HepG2 (cell line): ENCODE data around the gene TRAPPC4. TPM values are rescaled to one million over a fixed set of nuclear protein-coding genes. Genes with fewer than 3 reads are reported as not detected.
A peak's percentile ranks its signal among the peaks of the same experiment; 100 is the strongest.

Experiments
- DPF2 ChIP-seq: sonication (generic); formaldehyde crosslinking; IDR thresholded peaks from 2 replicates; pipeline ENCODE4 v1.4.0; 2020; ENCODE audit warnings: mild to moderate bottlenecking, low read depth, missing genetic modification reagents, borderline replicate concordance
- ELF3 ChIP-seq: IDR thresholded peaks from 2 replicates; pipeline ENCODE4 v1.6.1; 2016; ENCODE audit warnings: missing genetic modification reagents, missing compliant biosample characterization
- GATAD1 ChIP-seq: IDR thresholded peaks from 2 replicates; pipeline ENCODE4 v1.6.1; 2016; ENCODE audit warnings: missing genetic modification reagents, missing compliant biosample characterization
- GATAD2A ChIP-seq: IDR thresholded peaks from 2 replicates; pipeline ENCODE4 v1.6.1; 2016
- KDM2A ChIP-seq: sonication (generic); formaldehyde crosslinking; IDR thresholded peaks from 2 replicates; pipeline ENCODE4 v1.4.0; 2020; ENCODE audit warnings: low read depth, missing genetic modification reagents, borderline replicate concordance
- MYC ChIP-seq: sonication (generic); formaldehyde crosslinking; IDR thresholded peaks from 2 replicates; pipeline ENCODE4 v1.9.0; 2021; ENCODE audit warnings: missing genetic modification reagents, borderline replicate concordance
- MYNN ChIP-seq: sonication (generic); formaldehyde crosslinking; IDR thresholded peaks from 2 replicates; pipeline ENCODE4 v1.4.0; 2020; ENCODE audit warnings: mild to moderate bottlenecking, low read depth, missing genetic modification reagents
- SSRP1 ChIP-seq: IDR thresholded peaks from 2 replicates; pipeline ENCODE4 v1.6.1; 2016; ENCODE audit warnings: control low read depth
- ZBTB38 ChIP-seq: sonication (generic); formaldehyde crosslinking; IDR thresholded peaks from 2 replicates; pipeline ENCODE4 v1.5.1; 2020; ENCODE audit warnings: mild to moderate bottlenecking, missing genetic modification reagents
- ZBTB8A ChIP-seq: sonication (generic); formaldehyde crosslinking; IDR thresholded peaks from 2 replicates; pipeline ENCODE4 v1.4.0; 2020; ENCODE audit warnings: mild to moderate bottlenecking, low read depth, missing genetic modification reagents, borderline replicate concordance
- ZFY ChIP-seq: sonication (generic); formaldehyde crosslinking; IDR thresholded peaks from 2 replicates; pipeline ENCODE4 v1.4.0; 2020; ENCODE audit warnings: missing genetic modification reagents
- ZNF614 ChIP-seq: IDR thresholded peaks from 2 replicates; pipeline ENCODE4 v1.6.1; 2018; ENCODE audit warnings: missing biosample characterization, missing genetic modification reagents, inconsistent platforms, borderline replicate concordance
- ZSCAN20 ChIP-seq: sonication (generic); formaldehyde crosslinking; IDR thresholded peaks from 2 replicates; pipeline ENCODE4 v1.4.0; 2020; ENCODE audit warnings: missing genetic modification reagents, mild to moderate bottlenecking, borderline replicate concordance
- polyA plus RNA-seq, 8 experiments: library from polyadenylated mRNA; depleted of rRNA in 3 of 8; stranded (reverse) in 7 of 8; unstranded in 1 of 8; fragments of >200 nt; fragmentation: Illumina TruSeq in 4 of 8; extraction: Trizol in 4 of 8; gene quantifications; 2 replicates each; pipeline versions ENCODE4 v1.2.1 to v1.2.3, GENCODE V29; 2011 to 2016; ENCODE audit warnings: low read depth in 4 of 8, missing spikeins in 1 of 8, mixed read lengths in 1 of 8; ENCODE audit not compliant: insufficient read depth in 1 of 8
- total RNA-seq, 5 experiments: library from RNA; depleted of rRNA; stranded (reverse); fragments of >200 nt; fragmentation: Illumina TruSeq; extraction: Trizol; gene quantifications; 2 replicates each; pipeline ENCODE4 v1.2.3, GENCODE V29; 2016; ENCODE audit warnings: low read depth in 1 of 5
- TF ChIP-seq, protein P1 (sequence below): sonication (generic); formaldehyde crosslinking; IDR thresholded peaks from 2 replicates; pipeline ENCODE4 v1.5.1; 2020; ENCODE audit warnings: missing genetic modification reagents, mild to moderate bottlenecking, borderline replicate concordance
- TF ChIP-seq, protein P2 (sequence below): fragments of 450-650 bp; IDR thresholded peaks from 2 replicates; pipeline ENCODE4 v1.6.1; 2017
- TF ChIP-seq, protein P3 (sequence below): IDR thresholded peaks from 2 replicates; pipeline ENCODE4 v1.6.1; 2016; ENCODE audit warnings: low read depth
- TF ChIP-seq, protein P4 (sequence below): sonication (generic); formaldehyde crosslinking; IDR thresholded peaks from 2 replicates; pipeline ENCODE4 v1.5.0; 2020; ENCODE audit warnings: mild to moderate bottlenecking, low read depth, missing genetic modification reagents, borderline replicate concordance
- TF ChIP-seq, protein P5 (sequence below): sonication (generic); formaldehyde crosslinking; IDR thresholded peaks from 2 replicates; pipeline ENCODE4 v1.8.1; 2023; ENCODE audit warnings: mild to moderate bottlenecking, inconsistent platforms, moderate library complexity, missing genetic modification reagents, borderline replicate concordance

Gene TRAPPC4
- total and polyA plus RNA-seq, 2 of the 13 experiments (the other 11 are each of a cell fraction or from before 2014, with no cell fraction given): 97.4 to 140 TPM

DNA sequence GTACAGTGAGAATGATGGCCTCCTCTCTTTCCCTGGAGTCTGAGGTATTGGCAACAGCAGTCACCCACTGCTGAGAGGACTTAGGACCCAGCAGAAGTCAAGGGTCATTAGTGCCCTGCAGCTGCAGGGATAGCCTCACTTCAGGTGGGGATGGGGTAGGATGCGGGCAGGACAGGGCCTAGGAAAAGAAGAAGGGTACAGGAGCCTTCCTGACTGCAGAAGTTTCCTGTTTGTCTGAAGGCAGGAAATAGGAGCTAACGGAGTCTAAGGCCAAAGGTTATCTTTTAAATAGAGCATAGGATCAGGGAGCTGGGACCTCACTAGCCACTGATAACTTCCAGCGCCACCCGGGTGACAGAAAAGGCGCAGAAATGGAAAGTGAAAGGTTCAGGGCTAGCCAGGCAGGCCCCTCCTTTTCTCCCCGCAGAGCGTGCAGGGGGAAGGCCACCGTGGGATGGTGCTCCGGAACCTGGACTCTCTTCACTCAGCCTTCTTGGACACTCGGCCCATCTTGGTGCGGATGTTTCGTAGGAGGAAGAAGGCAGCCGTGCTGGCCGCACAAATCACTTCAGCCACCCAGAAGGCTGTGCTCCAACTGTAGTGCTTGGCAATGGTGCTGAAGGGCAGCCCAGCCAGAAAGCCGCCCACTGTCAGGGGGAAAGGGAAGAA, 6.0 kb downstream of the TRAPPC4 start (continued):
- TF ChIP-seq GATAD1 (CRISPR knock-in tag): 0 out of 2 replicates have a peak, but pooled peaks have one; percentile 28
- TF ChIP-seq, protein P1, sequence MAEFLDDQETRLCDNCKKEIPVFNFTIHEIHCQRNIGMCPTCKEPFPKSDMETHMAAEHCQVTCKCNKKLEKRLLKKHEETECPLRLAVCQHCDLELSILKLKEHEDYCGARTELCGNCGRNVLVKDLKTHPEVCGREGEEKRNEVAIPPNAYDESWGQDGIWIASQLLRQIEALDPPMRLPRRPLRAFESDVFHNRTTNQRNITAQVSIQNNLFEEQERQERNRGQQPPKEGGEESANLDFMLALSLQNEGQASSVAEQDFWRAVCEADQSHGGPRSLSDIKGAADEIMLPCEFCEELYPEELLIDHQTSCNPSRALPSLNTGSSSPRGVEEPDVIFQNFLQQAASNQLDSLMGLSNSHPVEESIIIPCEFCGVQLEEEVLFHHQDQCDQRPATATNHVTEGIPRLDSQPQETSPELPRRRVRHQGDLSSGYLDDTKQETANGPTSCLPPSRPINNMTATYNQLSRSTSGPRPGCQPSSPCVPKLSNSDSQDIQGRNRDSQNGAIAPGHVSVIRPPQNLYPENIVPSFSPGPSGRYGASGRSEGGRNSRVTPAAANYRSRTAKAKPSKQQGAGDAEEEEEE (CRISPR knock-in tag): 0 out of 2 replicates have a peak, but pooled peaks have one; percentile 65
- TF ChIP-seq ZBTB8A (CRISPR knock-in tag): no peak
- TF ChIP-seq KDM2A (CRISPR knock-in tag): peak; percentile 48; the same call in 1 of the 2 replicates
- peak; percentile 21; the same call in 1 of the 2 replicates for TF ChIP-seq MYNN
- TF ChIP-seq ELF3: peak; percentile 44; the same call in 1 of the 2 replicates
- TF ChIP-seq MYC: peak; percentile 41; the same call in 1 of the 2 replicates
- TF ChIP-seq, protein P2, sequence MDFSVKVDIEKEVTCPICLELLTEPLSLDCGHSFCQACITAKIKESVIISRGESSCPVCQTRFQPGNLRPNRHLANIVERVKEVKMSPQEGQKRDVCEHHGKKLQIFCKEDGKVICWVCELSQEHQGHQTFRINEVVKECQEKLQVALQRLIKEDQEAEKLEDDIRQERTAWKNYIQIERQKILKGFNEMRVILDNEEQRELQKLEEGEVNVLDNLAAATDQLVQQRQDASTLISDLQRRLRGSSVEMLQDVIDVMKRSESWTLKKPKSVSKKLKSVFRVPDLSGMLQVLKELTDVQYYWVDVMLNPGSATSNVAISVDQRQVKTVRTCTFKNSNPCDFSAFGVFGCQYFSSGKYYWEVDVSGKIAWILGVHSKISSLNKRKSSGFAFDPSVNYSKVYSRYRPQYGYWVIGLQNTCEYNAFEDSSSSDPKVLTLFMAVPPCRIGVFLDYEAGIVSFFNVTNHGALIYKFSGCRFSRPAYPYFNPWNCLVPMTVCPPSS: no peak
- TF ChIP-seq GATAD2A: no peak
- 0 out of 2 replicates have a peak, but pooled peaks have one; percentile 10 for TF ChIP-seq ZNF614 (CRISPR knock-in tag)
- peak; percentile 70; the same call in 1 of the 2 replicates for TF ChIP-seq SSRP1 (CRISPR knock-in tag)
- TF ChIP-seq ZFY: peak; percentile 35; the same call in 1 of the 2 replicates
- TF ChIP-seq DPF2 (CRISPR knock-in tag): 0 out of 2 replicates have a peak, but pooled peaks have one; percentile 23
- TF ChIP-seq ZBTB38 (CRISPR knock-in tag): peak; percentile 89
- TF ChIP-seq, protein P3, sequence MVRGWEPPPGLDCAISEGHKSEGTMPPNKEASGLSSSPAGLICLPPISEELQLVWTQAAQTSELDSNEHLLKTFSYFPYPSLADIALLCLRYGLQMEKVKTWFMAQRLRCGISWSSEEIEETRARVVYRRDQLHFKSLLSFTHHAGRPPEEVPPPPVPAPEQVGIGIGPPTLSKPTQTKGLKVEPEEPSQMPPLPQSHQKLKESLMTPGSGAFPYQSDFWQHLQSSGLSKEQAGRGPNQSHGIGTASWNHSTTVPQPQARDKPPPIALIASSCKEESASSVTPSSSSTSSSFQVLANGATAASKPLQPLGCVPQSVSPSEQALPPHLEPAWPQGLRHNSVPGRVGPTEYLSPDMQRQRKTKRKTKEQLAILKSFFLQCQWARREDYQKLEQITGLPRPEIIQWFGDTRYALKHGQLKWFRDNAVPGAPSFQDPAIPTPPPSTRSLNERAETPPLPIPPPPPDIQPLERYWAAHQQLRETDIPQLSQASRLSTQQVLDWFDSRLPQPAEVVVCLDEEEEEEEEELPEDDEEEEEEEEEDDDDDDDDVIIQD (CRISPR knock-in tag): 0 out of 2 replicates have a peak, but pooled peaks have one; percentile 11
- TF ChIP-seq, protein P4, sequence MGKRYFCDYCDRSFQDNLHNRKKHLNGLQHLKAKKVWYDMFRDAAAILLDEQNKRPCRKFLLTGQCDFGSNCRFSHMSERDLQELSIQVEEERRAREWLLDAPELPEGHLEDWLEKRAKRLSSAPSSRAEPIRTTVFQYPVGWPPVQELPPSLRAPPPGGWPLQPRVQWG (CRISPR knock-in tag): no peak
- TF ChIP-seq, protein P5, sequence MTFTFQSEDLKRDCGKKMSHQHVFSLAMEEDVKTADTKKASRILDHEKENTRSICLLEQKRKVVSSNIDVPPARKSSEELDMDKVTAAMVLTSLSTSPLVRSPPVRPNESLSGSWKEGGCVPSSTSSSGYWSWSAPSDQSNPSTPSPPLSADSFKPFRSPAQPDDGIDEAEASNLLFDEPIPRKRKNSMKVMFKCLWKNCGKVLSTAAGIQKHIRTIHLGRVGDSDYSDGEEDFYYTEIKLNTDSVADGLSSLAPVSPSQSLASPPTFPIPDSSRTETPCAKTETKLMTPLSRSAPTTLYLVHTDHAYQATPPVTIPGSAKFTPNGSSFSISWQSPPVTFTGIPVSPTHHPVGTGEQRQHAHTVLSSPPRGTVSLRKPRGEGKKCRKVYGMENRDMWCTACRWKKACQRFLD (CRISPR knock-in tag): no peak
- 0 out of 2 replicates have a peak, but pooled peaks have one; percentile 34 for TF ChIP-seq ZSCAN20 (CRISPR knock-in tag)
